GM18951 (cell line): ENCODE data around the gene SP140L.

ENCODE experiments used
- POLR2A ChIP-seq: IDR thresholded peaks from 4 replicates; pipeline ENCODE4 v1.6.1; 2011; ENCODE audit warnings: mild to moderate bottlenecking; ENCODE audit not compliant: insufficient read length, insufficient read depth; ENCODE audit errors: extremely low read depth
- in situ Hi-C: fragments of 300-500 bp; cut with MboI; formaldehyde crosslinking; loops from one replicate; pipeline ENCODE4 v1.12.0; 2022; ENCODE audit warnings: low sequenced_read_pairs, mixed read lengths, inconsistent platforms; ENCODE audit not compliant: unreplicated experiment

Gene SP140L

DNA sequence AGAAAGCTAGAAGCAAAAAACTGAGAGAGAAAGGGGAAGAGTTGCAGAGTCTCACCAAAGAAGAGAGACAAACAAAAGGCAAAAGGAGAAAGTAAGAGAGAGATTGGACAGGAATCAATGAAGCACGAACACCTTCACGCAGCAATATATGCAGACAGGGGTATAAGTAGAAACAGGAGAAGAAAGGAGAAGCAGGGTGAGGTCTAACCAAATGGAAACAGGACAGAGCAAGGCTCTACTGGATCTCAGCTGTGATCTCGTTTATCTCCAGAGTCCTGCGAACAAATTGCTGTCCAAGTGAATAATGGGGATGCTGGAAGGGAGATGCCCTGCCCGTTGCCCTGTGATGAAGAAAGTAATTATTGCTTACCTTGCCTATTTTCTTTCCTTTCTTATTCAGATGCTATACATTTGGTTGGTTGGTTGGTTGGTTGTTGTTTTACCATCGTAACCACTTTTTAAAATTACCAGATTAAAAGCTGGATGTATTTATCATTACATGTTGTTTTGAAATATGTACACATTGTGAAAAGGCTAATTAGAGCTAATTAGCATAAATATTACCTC lies 123.0 kb downstream of the SP140L start:
- no peak for TF ChIP-seq POLR2A
- in situ Hi-C loops, result no loop called here

DNA sequence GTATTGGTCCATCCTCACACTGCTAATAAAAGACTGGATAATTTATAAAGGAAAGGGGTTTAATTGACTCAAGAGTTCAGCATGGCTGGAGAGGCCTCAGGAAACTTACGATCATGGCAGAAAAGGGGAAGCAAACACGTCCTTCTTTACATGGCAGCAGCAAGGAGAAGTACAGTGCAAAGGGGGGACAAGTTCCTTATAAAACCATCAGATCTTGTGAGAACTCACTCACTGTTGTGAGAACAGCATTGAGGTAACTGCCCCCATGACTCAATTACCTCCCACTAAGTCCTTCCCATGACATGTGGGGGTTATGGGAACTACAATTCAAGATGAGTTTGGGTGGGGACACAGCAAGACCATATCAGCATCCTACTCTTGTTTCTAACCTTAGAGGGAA lies 126.0 kb downstream of the SP140L start:
- in situ Hi-C loops, result no loop called here
- TF ChIP-seq POLR2A, result no peak
